A673 (cell line): ENCODE results near the gene PIP4K2A.

ENCODE experiments used
- CTCF ChIP-seq: fragments of 300-800, 200-600 bp; sonication (generic); conservative IDR thresholded peaks from 2 replicates; pipeline ENCODE4 v1.5.1; 2017; ENCODE audit warnings: low read depth, mild to moderate bottlenecking, antibody characterized with exemption, low read length, moderate library complexity, mixed read lengths
- EZH2 ChIP-seq: fragments of 200-600 bp; sonication (generic); IDR thresholded peaks from 2 replicates; pipeline ENCODE4 v1.6.1; 2017; ENCODE audit warnings: borderline replicate concordance, low read depth, mild to moderate bottlenecking, mixed read lengths, antibody characterized with exemption, low read length; ENCODE audit not compliant: poor library complexity, severe bottlenecking

- TF ChIP-seq EZH2 (no peak), CTCF (no peak)
Measured at GRCh38 chr10:22667093-22667480, 47.3 kb downstream of the PIP4K2A start.
